SU-DHL-6 (cell line): ENCODE measurements around the gene PRKCA.

Experiments
- CTCF ChIP-seq: fragments of 200-600 bp; sonication (generic); IDR thresholded peaks from one replicate; pipeline ENCODE4 v1.5.1; 2017; ENCODE audit warnings: antibody characterized with exemption, mild to moderate bottlenecking, low read length, moderate library complexity; ENCODE audit not compliant: insufficient read depth, poor library complexity, severe bottlenecking
- EZH2phosphoT487 ChIP-seq: fragments of 200-600 bp; sonication (generic), shearing (Covaris generic); conservative IDR thresholded peaks from 2 replicates; pipeline ENCODE4 v1.6.1; 2018; ENCODE audit warnings: mild to moderate bottlenecking, antibody characterized with exemption, low read length, moderate library complexity, mixed read lengths

- TF ChIP-seq CTCF (no peak), EZH2phosphoT487 (no peak)
Measured at GRCh38 chr17:66799849-66800537, 497.6 kb downstream of the PRKCA start.
